ENCODE data around the gene ZFYVE9.

GRCh38 chr1:52191395-52191965 lies 49.6 kb downstream of the ZFYVE9 start:
- TF ChIP-seq, protein P1, sequence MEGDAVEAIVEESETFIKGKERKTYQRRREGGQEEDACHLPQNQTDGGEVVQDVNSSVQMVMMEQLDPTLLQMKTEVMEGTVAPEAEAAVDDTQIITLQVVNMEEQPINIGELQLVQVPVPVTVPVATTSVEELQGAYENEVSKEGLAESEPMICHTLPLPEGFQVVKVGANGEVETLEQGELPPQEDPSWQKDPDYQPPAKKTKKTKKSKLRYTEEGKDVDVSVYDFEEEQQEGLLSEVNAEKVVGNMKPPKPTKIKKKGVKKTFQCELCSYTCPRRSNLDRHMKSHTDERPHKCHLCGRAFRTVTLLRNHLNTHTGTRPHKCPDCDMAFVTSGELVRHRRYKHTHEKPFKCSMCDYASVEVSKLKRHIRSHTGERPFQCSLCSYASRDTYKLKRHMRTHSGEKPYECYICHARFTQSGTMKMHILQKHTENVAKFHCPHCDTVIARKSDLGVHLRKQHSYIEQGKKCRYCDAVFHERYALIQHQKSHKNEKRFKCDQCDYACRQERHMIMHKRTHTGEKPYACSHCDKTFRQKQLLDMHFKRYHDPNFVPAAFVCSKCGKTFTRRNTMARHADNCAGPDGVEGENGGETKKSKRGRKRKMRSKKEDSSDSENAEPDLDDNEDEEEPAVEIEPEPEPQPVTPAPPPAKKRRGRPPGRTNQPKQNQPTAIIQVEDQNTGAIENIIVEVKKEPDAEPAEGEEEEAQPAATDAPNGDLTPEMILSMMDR (IDR thresholded peaks at IDR 0.05) = no peak
- TF ChIP-seq POLR2A (IDR thresholded peaks at IDR 0.05) = no peak

Measured in esophagus squamous epithelium (tissue), 4 donors.